WTC11 (cell line): ENCODE data around the gene USP4. TPM values are rescaled to one million over a fixed set of nuclear protein-coding genes. Genes with fewer than 3 reads are reported as not detected.

Experiments used
- ATAC-seq: fragments of 200-7000 bp; cut with Tn5 transposase; 2 replicates; pipeline ENCODE4 v1.10.0; 2021; ENCODE audit warnings: mild to moderate bottlenecking, moderate library complexity
- CTCF ChIA-PET: fragments of 300-600 bp; sonication (Branson Sonifier 250); formaldehyde crosslinking; loops from one replicate; lab custom pipeline; 2021; ENCODE audit warnings: antibody characterized with exemption; lab: Charles Lee
- POLR2A ChIA-PET: fragments of 350-600 bp; sonication (Branson Sonifier 250); formaldehyde crosslinking; loops from one replicate; lab custom pipeline; 2021; ENCODE audit warnings: antibody characterized with exemption; lab: Charles Lee
- DNase-seq: peaks from one replicate; pipeline ENCODE4 v3.0.0; 2021; ENCODE audit warnings: low spot score
- H3K27ac Mint-ChIP-seq: 2 replicates; pipeline ENCODE4 v1.8.0; 2021; ENCODE audit warnings: mixed read lengths
- H3K27me3 Mint-ChIP-seq: 2 replicates; pipeline ENCODE4 v1.8.0; 2021; ENCODE audit warnings: low read depth, mild to moderate bottlenecking, moderate library complexity, mixed read lengths
- H3K36me3 Mint-ChIP-seq: 2 replicates; pipeline ENCODE4 v1.8.0; 2021; ENCODE audit warnings: mixed read lengths
- H3K4me1 Mint-ChIP-seq: 2 replicates; pipeline ENCODE4 v1.8.0; 2022; ENCODE audit warnings: mixed read lengths
- H3K4me3 Mint-ChIP-seq: 2 replicates; pipeline ENCODE4 v1.8.0; 2021; ENCODE audit warnings: mild to moderate bottlenecking, moderate library complexity, mixed read lengths
- H3K9me3 Mint-ChIP-seq: 2 replicates; pipeline ENCODE4 v1.8.0; 2021; ENCODE audit warnings: mixed read lengths
- CREM ChIP-seq: sonication (generic); formaldehyde crosslinking; IDR thresholded peaks from 2 replicates; pipeline ENCODE4 v1.8.1; 2022; ENCODE audit warnings: mild to moderate bottlenecking, missing genetic modification reagents, moderate library complexity
- EMX1 ChIP-seq: fragments of 250-450 bp; sonication (Bioruptor Pico); IDR thresholded peaks from 2 replicates; pipeline ENCODE4 v1.8.0; 2021; ENCODE audit warnings: mild to moderate bottlenecking
- ESRRA ChIP-seq: sonication (generic); formaldehyde crosslinking; IDR thresholded peaks from 2 replicates; pipeline ENCODE4 v1.8.1; 2022; ENCODE audit warnings: mild to moderate bottlenecking, missing genetic modification reagents, borderline replicate concordance
- ETV6 ChIP-seq: sonication (generic); formaldehyde crosslinking; IDR thresholded peaks from 2 replicates; pipeline ENCODE4 v1.8.1; 2022; ENCODE audit warnings: mild to moderate bottlenecking, missing genetic modification reagents
- FOXJ3 ChIP-seq: sonication (generic); formaldehyde crosslinking; IDR thresholded peaks from 2 replicates; pipeline ENCODE4 v1.9.0; 2021; ENCODE audit warnings: missing genetic modification reagents, mild to moderate bottlenecking, borderline replicate concordance
- JUN ChIP-seq: sonication (generic); formaldehyde crosslinking; IDR thresholded peaks from 2 replicates; pipeline ENCODE4 v1.8.0; 2023; ENCODE audit warnings: mild to moderate bottlenecking, missing genetic modification reagents
- NFATC4 ChIP-seq: fragments of 250-450 bp; sonication (Bioruptor Pico); IDR thresholded peaks from 2 replicates; pipeline ENCODE4 v1.9.0; 2021; ENCODE audit warnings: mild to moderate bottlenecking
- NR2C2 ChIP-seq: sonication (generic); formaldehyde crosslinking; IDR thresholded peaks from 2 replicates; pipeline ENCODE4 v1.8.0; 2022; ENCODE audit warnings: mild to moderate bottlenecking, missing genetic modification reagents
- NR3C1 ChIP-seq: sonication (generic); formaldehyde crosslinking; conservative IDR thresholded peaks from 2 replicates; pipeline ENCODE4 v1.8.1; 2023; ENCODE audit warnings: low read depth, mild to moderate bottlenecking, missing genetic modification reagents
- OVOL2 ChIP-seq: fragments of 250-450 bp; sonication (Bioruptor Pico); IDR thresholded peaks from 2 replicates; pipeline ENCODE4 v1.9.0; 2021; ENCODE audit warnings: mild to moderate bottlenecking, borderline replicate concordance
- SMAD3 ChIP-seq: sonication (generic); formaldehyde crosslinking; IDR thresholded peaks from 2 replicates; pipeline ENCODE4 v1.8.0; 2022; ENCODE audit warnings: missing genetic modification reagents, mild to moderate bottlenecking, borderline replicate concordance
- SOX15 ChIP-seq: fragments of 250-450 bp; sonication (Bioruptor Pico); IDR thresholded peaks from 2 replicates; pipeline ENCODE4 v1.9.0; 2021; ENCODE audit warnings: mild to moderate bottlenecking
- SP1 ChIP-seq: sonication (generic); formaldehyde crosslinking; conservative IDR thresholded peaks from 2 replicates; pipeline ENCODE4 v1.8.1; 2022; ENCODE audit warnings: missing genetic modification reagents
- TEAD4 ChIP-seq: sonication (generic); formaldehyde crosslinking; IDR thresholded peaks from 2 replicates; pipeline ENCODE4 v1.8.0; 2022; ENCODE audit warnings: mild to moderate bottlenecking, missing genetic modification reagents
- ZNF121 ChIP-seq: sonication (generic); formaldehyde crosslinking; IDR thresholded peaks from 2 replicates; pipeline ENCODE4 v1.8.0; 2023; ENCODE audit warnings: missing genetic modification reagents
- ZNF263 ChIP-seq: sonication (generic); formaldehyde crosslinking; IDR thresholded peaks from 2 replicates; pipeline ENCODE4 v1.8.1; 2022; ENCODE audit warnings: low read depth, mild to moderate bottlenecking, moderate library complexity, missing genetic modification reagents
- ZNF317 ChIP-seq: sonication (generic); formaldehyde crosslinking; IDR thresholded peaks from 2 replicates; pipeline ENCODE4 v1.8.1; 2023; ENCODE audit warnings: low read depth, mild to moderate bottlenecking, moderate library complexity, missing genetic modification reagents, borderline replicate concordance
- total RNA-seq: library from RNA; stranded (reverse); gene quantifications from 3 replicates; pipeline ENCODE4 v1.2.3, GENCODE V29; 2021
- TF ChIP-seq, protein P1 (sequence below): fragments of 250-450 bp; sonication (Bioruptor Pico); conservative IDR thresholded peaks from 2 replicates; pipeline ENCODE4 v1.9.0; 2021; ENCODE audit warnings: mild to moderate bottlenecking
- TF ChIP-seq, protein P2 (sequence below): sonication (generic); formaldehyde crosslinking; IDR thresholded peaks from 2 replicates; pipeline ENCODE4 v1.8.0; 2022; ENCODE audit warnings: mild to moderate bottlenecking, missing genetic modification reagents
- TF ChIP-seq, protein P3 (sequence below): fragments of 250-450 bp; sonication (Bioruptor Pico); IDR thresholded peaks from 2 replicates; pipeline ENCODE4 v1.9.0; 2021; ENCODE audit warnings: mild to moderate bottlenecking
- TF ChIP-seq, protein P4 (sequence below): fragments of 200-600 bp; IDR thresholded peaks from 2 replicates; pipeline ENCODE4 v1.8.0; 2022; ENCODE audit warnings: antibody characterized with exemption
- TF ChIP-seq, protein P5 (sequence below): sonication (generic); formaldehyde crosslinking; IDR thresholded peaks from 2 replicates; pipeline ENCODE4 v1.8.0; 2023; ENCODE audit warnings: missing genetic modification reagents

The USP4 gene
- total RNA-seq, 1 experiment from 2014 or later, result 29.1 TPM

DNA sequence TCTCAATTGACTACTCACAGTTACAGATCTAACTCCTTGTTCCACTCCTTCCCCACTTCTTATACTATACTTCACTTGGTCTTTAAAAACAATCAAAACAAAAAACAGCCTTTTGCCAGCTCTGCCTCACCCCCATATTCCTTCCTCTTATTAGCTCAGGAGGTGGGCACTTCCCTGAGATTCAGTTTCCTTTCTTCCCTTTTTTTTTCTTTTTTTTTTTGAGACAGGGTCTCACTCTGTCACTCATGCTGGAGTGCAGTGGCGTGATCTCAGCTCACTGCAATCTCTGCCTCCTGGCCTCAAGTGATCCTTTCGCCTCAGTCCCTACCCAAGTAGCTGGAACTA is 69.7 kb downstream of the USP4 start (continued):
- TF ChIP-seq NFATC4 (CRISPR knock-in tag), result no peak
- no peak for TF ChIP-seq SOX15 (CRISPR knock-in tag)
- no peak for TF ChIP-seq ETV6
- TF ChIP-seq SMAD3 (CRISPR knock-in tag), result no peak
- TF ChIP-seq CREM (CRISPR knock-in tag), result no peak
- no peak for TF ChIP-seq SP1
- TF ChIP-seq JUN (CRISPR knock-in tag), result no peak

DNA sequence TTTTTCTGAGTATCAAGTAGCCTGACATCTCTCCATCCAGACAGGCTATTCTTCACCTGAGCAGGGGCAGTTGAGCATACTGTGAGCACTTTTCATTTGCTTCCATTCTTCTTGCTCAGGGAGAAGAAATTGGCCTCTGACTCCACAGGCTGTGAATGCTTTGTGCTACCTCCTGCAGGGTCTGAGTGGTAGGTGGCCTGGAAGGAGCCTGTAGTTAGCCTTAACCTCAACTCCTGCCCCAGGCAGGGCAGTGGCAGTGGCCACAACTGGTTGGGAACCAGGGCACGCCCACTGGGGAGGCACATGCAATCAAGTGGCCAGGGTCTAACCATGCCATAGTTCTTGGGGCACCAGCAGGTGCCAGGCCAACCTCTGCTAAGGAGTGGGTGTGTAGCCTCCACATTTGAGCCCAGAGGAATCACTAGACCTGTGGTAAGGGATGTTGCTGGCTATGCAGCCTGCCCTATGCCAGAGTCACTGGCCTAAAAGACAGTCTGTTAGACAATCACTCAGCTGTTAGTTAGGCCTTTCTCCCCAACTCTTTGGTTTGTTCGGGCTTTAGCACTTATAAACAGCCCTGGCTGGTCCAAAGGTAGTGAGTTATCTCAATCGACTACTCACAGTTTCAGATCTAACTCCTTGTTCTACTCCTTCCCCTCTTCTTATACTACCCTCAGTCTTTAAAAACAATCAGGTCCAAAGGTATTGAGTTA is 70.3 kb downstream of the USP4 start:
- H3K9me3 Mint-ChIP-seq, result no peaks in the 10 kb centered on the region
- DNase-seq (no peak), ATAC-seq (no peak)
- TF ChIP-seq ESRRA (CRISPR knock-in tag), result no peak
- TF ChIP-seq, protein P1, sequence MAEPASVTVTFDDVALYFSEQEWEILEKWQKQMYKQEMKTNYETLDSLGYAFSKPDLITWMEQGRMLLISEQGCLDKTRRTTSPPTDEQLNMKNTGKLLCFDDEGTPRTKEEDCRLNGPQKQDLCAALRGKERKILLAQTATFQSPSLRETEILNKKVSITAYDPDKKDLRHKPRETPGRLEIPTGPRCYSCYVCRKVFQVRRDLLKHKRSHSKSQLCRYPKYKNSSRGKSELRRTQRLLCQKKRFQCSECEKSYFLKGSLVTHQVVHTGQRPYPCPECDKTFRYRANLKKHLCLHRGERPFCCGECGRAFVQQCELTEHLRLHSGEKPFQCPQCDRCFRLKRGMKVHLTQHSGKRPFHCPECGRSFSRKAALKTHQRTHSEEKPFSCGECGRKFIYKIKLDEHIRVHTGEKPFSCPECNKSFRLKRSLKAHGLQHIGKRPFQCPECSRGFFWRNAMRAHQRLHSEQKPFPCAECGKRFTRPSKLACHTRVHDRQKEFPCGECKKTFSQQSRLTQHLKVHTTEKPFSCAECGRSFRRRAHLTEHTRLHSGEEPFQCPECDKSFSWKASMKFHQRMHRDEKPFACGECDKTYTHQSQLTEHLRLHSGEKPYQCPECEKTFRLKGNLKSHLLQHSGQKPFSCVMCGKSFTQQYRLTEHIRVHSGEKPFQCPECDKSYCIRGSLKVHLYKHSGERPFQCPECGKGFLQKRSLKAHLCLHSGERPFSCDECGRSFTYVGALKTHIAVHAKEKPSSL, result no peak
- no peak for TF ChIP-seq SP1
- TF ChIP-seq, protein P2, sequence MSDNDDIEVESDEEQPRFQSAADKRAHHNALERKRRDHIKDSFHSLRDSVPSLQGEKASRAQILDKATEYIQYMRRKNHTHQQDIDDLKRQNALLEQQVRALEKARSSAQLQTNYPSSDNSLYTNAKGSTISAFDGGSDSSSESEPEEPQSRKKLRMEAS (CRISPR knock-in tag), result no peak
- no peak for TF ChIP-seq FOXJ3 (CRISPR knock-in tag)
- TF ChIP-seq ZNF121 (CRISPR knock-in tag), result no peak
- no peak for TF ChIP-seq ZNF317 (CRISPR knock-in tag)
- TF ChIP-seq TEAD4 (CRISPR knock-in tag), result no peak
- TF ChIP-seq SMAD3 (CRISPR knock-in tag), result no peak
- TF ChIP-seq EMX1 (CRISPR knock-in tag), result no peak
- TF ChIP-seq NR2C2 (CRISPR knock-in tag), result no peak
- TF ChIP-seq NR3C1 (CRISPR knock-in tag), result no peak
- TF ChIP-seq, protein P3, sequence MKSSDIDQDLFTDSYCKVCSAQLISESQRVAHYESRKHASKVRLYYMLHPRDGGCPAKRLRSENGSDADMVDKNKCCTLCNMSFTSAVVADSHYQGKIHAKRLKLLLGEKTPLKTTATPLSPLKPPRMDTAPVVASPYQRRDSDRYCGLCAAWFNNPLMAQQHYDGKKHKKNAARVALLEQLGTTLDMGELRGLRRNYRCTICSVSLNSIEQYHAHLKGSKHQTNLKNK (CRISPR knock-in tag), result no peak
- no peak for TF ChIP-seq CREM (CRISPR knock-in tag)
- TF ChIP-seq, protein P4, sequence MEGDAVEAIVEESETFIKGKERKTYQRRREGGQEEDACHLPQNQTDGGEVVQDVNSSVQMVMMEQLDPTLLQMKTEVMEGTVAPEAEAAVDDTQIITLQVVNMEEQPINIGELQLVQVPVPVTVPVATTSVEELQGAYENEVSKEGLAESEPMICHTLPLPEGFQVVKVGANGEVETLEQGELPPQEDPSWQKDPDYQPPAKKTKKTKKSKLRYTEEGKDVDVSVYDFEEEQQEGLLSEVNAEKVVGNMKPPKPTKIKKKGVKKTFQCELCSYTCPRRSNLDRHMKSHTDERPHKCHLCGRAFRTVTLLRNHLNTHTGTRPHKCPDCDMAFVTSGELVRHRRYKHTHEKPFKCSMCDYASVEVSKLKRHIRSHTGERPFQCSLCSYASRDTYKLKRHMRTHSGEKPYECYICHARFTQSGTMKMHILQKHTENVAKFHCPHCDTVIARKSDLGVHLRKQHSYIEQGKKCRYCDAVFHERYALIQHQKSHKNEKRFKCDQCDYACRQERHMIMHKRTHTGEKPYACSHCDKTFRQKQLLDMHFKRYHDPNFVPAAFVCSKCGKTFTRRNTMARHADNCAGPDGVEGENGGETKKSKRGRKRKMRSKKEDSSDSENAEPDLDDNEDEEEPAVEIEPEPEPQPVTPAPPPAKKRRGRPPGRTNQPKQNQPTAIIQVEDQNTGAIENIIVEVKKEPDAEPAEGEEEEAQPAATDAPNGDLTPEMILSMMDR, result no peak
- TF ChIP-seq ZNF263 (CRISPR knock-in tag), result no peak
- H3K27me3 Mint-ChIP-seq, result no peaks in the 10 kb centered on the region
- ChIA-PET POLR2A (no interaction called here), CTCF (interaction anchor here (0.9 kb wide), 1 partner anchor 270 kb away, joined by 3 read pairs; no protein-coding TSS in a partner anchor)
- no peaks in the 10 kb centered on the region for H3K4me1 Mint-ChIP-seq
- H3K36me3 Mint-ChIP-seq, result no peaks in the 10 kb centered on the region
- H3K27ac Mint-ChIP-seq, result no peak overlapping the region
- H3K4me3 Mint-ChIP-seq, result no peak overlapping the region

DNA sequence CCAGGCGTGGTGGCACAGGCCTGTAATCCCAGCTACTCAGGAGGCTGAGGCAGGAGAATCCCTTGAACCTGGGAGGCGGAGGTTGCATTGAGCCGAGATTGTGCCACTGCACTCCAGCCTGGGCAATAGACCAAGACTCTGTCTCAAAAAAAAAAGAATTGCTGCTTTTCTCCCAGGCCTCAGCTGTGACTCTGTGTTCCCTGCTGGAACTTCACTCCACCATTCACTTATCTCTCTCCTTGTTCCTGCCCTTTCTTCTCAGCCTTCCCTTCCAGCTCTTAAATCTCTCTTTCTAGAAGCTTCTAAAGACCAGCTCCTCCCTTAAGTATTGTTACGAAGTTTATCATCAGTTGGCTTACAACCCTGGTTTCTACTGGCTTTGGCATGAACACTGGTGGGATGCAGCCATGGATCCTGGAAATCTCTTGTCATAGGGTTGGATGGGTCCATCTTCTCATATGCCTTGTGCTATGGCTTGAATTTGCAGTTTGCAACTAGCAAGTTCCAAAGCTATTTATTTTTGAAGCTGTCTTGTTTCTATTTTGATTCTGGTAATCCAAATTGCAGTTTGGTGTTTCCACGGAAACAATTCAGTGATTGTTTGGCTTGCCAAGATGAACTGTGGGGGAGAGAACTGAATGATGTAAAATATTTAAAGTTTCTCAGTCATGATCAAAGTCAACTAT is 73.3 kb downstream of the USP4 start:
- Mint-ChIP-seq H3K4me3 (no peak overlapping the region), H3K27me3 (no peaks in the 10 kb centered on the region), H3K4me1 (no peaks in the 10 kb centered on the region), H3K9me3 (no peaks in the 10 kb centered on the region), H3K36me3 (no peaks in the 10 kb centered on the region), H3K27ac (no peak overlapping the region)
- CTCF ChIA-PET, result interaction anchor here (0.6 to 1.9 kb wide), 3 partner anchors 96 to 481 kb away, joined by 3 to 8 read pairs (median 3); partner anchors contain the start of gene KLHDC8B
- POLR2A ChIA-PET, result no interaction called here
- no peak for ATAC-seq
- no peak for DNase-seq
- TF ChIP-seq OVOL2, result no peak
- TF ChIP-seq, protein P5, sequence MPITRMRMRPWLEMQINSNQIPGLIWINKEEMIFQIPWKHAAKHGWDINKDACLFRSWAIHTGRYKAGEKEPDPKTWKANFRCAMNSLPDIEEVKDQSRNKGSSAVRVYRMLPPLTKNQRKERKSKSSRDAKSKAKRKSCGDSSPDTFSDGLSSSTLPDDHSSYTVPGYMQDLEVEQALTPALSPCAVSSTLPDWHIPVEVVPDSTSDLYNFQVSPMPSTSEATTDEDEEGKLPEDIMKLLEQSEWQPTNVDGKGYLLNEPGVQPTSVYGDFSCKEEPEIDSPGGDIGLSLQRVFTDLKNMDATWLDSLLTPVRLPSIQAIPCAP (CRISPR knock-in tag), result no peak
